ENCODE results near the gene PEX11G. TPM values are rescaled to one million over a fixed set of nuclear protein-coding genes. Genes with fewer than 3 reads are reported as not detected.
A peak's percentile ranks its signal among the peaks of the same experiment; 100 is the strongest.

The PEX11G gene
- total RNA-seq, result under 1 TPM in 1 of 2 donors, not detected in 1; 0.66 TPM

GRCh38 chr19:7488736-7489353 lies at the start of gene PEX11G:
Gene PEX11G (minus strand): TSS chr19:7489035. CDS start chr19:7489010, 25 bp downstream.
- ATAC-seq (replicated peaks), result peak; percentile 85
- Mint-ChIP-seq H3K27ac (peak within 1 kb of the TSS; percentile 89), H3K9me3 (no peaks in the 10 kb centered on the region), H3K36me3 (ENCODE audit: low read depth) (no peaks in the 10 kb centered on the region), H3K4me1 (peaks cover 12% of the 10 kb centered on the region), H3K4me3 (peak within 1 kb of the TSS; percentile 83), H3K27me3 (no peaks in the 10 kb centered on the region)

- Mint-ChIP-seq H3K4me1 (no peaks in the 10 kb centered on the region), H3K27me3 (no peaks in the 10 kb centered on the region)
Measured at GRCh38 chr19:7535998-7536695, 47.3 kb upstream of the PEX11G start.

GRCh38 chr19:7535047-7535997 lies 46.5 kb upstream of the PEX11G start, which contains the start of gene PNPLA6:
Gene PNPLA6 (plus strand): TSS chr19:7535717. CDS start chr19:7535789, 72 bp downstream.
- Mint-ChIP-seq H3K4me3 (peak within 1 kb of the TSS; percentile 98), H3K9me3 (no peaks in the 10 kb centered on the region), H3K27ac (peak within 1 kb of the TSS; percentile 95), H3K4me1 (no peaks in the 10 kb centered on the region), H3K27me3 (no peaks in the 10 kb centered on the region), H3K36me3 (ENCODE audit: low read depth) (peaks cover 42% of the 10 kb centered on the region)
- peak; percentile 86 for ATAC-seq (replicated peaks)

More at GRCh38 chr19:7535998-7536695, 47.3 kb upstream of the PEX11G start:
- ATAC-seq (replicated peaks), result no peak
- Mint-ChIP-seq H3K36me3 (ENCODE audit: low read depth) (peaks cover 46% of the 10 kb centered on the region), H3K27ac (peak overlapping the region; percentile 95), H3K9me3 (no peaks in the 10 kb centered on the region), H3K4me3 (peak overlapping the region; percentile 98)

DNA sequence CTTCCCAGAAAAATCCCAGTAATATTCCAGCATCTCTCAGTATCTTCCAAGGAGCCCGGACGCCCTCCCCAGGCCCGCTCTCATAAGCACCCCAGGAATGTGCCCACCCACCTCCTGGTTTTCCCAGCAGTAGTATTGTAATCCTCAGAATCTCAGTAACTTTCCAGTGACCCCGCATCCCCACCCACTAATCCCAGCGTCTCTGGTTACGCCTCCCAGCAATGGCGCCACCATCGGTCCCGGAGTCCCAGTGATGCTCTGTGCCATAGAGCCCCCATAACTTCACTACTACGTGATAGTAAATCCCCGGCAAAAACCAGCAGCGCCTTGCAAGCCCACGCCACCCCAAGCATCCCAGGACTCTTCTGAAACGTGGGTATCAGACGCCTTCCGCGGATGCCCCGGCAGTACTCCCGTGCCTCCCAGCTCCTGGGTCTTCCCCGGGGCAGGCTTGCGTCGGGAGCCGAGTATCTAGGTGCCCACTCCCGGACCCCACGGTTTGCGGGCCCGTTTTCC lies 45.8 kb upstream of the PEX11G start:
- H3K27ac Mint-ChIP-seq, result peak overlapping the region; percentile 95
- H3K4me1 Mint-ChIP-seq, result no peaks in the 10 kb centered on the region
- peak; percentile 22 for ATAC-seq (replicated peaks)

GRCh38 chr19:7533925-7534480 lies 45.2 kb upstream of the PEX11G start:
- Mint-ChIP-seq H3K4me3 (peak overlapping the region; percentile 98), H3K4me1 (no peaks in the 10 kb centered on the region), H3K27me3 (no peaks in the 10 kb centered on the region), H3K36me3 (ENCODE audit: low read depth) (peaks cover 30% of the 10 kb centered on the region), H3K27ac (peak overlapping the region; percentile 95), H3K9me3 (no peaks in the 10 kb centered on the region)
- peak; percentile 40 for ATAC-seq (replicated peaks)

More for the DNA sequence above, 45.8 kb upstream of the PEX11G start:
- Mint-ChIP-seq H3K4me3 (peak overlapping the region; percentile 98), H3K9me3 (no peaks in the 10 kb centered on the region), H3K27me3 (no peaks in the 10 kb centered on the region), H3K36me3 (ENCODE audit: low read depth) (peaks cover 35% of the 10 kb centered on the region)

GRCh38 chr19:7533281-7533885 lies 44.5 kb upstream of the PEX11G start:
- H3K36me3 Mint-ChIP-seq (ENCODE audit: low read depth), result peaks cover 23% of the 10 kb centered on the region
- H3K27me3 Mint-ChIP-seq, result no peaks in the 10 kb centered on the region

DNA sequence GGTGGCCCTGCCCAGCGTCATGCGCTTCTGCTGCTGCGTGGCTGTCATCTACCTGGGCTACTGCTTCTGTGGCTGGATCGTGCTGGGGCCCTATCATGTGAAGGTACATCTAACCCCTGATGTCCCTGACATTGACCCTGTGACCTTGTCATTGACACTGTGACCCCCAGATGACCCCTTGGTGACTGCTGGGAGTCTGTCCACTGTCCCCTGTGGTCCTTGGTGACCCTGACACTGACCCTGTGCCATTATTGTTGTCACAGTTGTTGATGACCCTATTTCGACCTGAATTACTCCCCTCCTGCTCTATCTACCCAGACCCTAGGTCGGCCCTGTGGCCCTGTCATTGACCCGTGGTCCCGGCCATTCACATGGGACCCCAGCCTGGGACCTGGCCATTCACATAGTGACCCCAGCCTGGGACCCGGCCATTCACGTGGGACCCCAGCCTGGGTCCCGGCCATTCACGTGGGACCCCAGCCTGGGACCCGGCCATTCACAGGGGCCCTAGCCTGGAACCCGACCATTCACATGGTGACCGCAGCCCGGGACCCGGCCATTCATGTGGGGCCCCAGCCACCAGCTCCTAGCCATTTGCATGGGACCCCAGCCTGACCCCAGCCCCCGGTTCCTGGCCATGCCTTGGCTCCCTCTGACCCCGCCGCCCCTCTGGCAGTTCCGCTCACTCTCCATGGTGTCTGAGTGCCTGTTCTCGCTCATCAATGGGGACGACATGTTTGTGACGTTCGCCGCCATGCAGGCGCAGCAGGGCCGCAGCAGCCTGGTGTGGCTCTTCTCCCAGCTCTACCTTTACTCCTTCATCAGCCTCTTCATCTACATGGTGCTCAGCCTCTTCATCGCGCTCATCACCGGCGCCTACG lies 41.0 kb upstream of the PEX11G start:
- Mint-ChIP-seq H3K4me3 (no peak overlapping the region), H3K27ac (no peak overlapping the region), H3K4me1 (no peaks in the 10 kb centered on the region), H3K9me3 (no peaks in the 10 kb centered on the region), H3K36me3 (ENCODE audit: low read depth) (peaks cover 6% of the 10 kb centered on the region), H3K27me3 (no peaks in the 10 kb centered on the region)
- no peak for ATAC-seq (replicated peaks)

More at GRCh38 chr19:7533281-7533885, 44.5 kb upstream of the PEX11G start:
- no peak for ATAC-seq (replicated peaks)
- no peaks in the 10 kb centered on the region for H3K4me1 Mint-ChIP-seq
- peak overlapping the region; percentile 98 for H3K4me3 Mint-ChIP-seq
- no peaks in the 10 kb centered on the region for H3K9me3 Mint-ChIP-seq
- peak overlapping the region; percentile 95 for H3K27ac Mint-ChIP-seq

GRCh38 chr19:7529246-7529600 lies 40.4 kb upstream of the PEX11G start:
- no peak for ATAC-seq (replicated peaks)
- Mint-ChIP-seq H3K27ac (no peak overlapping the region), H3K36me3 (ENCODE audit: low read depth) (peaks cover 6% of the 10 kb centered on the region), H3K27me3 (no peaks in the 10 kb centered on the region), H3K9me3 (no peaks in the 10 kb centered on the region), H3K4me1 (no peaks in the 10 kb centered on the region), H3K4me3 (no peak overlapping the region)

DNA sequence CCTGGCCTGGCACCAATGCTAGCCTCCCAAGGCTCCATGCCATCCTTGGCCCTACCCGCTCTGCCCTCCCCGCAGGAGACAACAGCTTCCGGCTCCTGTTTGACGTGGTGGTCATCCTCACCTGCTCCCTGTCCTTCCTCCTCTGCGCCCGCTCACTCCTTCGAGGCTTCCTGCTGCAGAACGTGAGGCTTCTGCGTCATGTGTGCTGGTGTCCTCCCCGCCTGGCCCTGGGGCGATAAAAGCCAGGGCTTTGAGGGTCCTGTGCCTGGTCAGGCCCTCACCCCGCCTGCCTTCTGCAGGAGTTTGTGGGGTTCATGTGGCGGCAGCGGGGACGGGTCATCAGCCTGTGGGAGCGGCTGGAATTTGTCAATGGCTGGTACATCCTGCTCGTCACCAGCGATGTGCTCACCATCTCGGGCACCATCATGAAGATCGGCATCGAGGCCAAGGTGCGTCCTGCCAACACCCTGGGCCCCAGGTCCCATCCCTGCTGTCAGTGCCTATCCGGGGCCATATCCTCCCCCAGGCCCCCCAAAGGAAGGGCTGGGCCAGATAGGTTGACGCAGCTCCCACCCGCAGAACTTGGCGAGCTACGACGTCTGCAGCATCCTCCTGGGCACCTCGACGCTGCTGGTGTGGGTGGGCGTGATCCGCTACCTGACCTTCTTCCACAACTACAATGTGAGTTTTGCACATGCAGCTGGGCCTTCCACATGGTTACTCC lies 39.8 kb upstream of the PEX11G start:
- H3K4me1 Mint-ChIP-seq, result no peaks in the 10 kb centered on the region
- no peak overlapping the region for H3K27ac Mint-ChIP-seq
- no peaks in the 10 kb centered on the region for H3K27me3 Mint-ChIP-seq
- H3K36me3 Mint-ChIP-seq (ENCODE audit: low read depth), result peaks cover 6% of the 10 kb centered on the region
- H3K4me3 Mint-ChIP-seq, result no peak overlapping the region
- ATAC-seq (replicated peaks), result no peak
- no peaks in the 10 kb centered on the region for H3K9me3 Mint-ChIP-seq

- H3K4me3 Mint-ChIP-seq, result no peak overlapping the region
- no peaks in the 10 kb centered on the region for H3K4me1 Mint-ChIP-seq
- H3K36me3 Mint-ChIP-seq (ENCODE audit: low read depth), result peaks cover 6% of the 10 kb centered on the region
- no peaks in the 10 kb centered on the region for H3K27me3 Mint-ChIP-seq
- no peak overlapping the region for H3K27ac Mint-ChIP-seq
- no peak for ATAC-seq (replicated peaks)
- H3K9me3 Mint-ChIP-seq, result no peaks in the 10 kb centered on the region
Measured at GRCh38 chr19:7528192-7528519, 39.3 kb upstream of the PEX11G start.

DNA sequence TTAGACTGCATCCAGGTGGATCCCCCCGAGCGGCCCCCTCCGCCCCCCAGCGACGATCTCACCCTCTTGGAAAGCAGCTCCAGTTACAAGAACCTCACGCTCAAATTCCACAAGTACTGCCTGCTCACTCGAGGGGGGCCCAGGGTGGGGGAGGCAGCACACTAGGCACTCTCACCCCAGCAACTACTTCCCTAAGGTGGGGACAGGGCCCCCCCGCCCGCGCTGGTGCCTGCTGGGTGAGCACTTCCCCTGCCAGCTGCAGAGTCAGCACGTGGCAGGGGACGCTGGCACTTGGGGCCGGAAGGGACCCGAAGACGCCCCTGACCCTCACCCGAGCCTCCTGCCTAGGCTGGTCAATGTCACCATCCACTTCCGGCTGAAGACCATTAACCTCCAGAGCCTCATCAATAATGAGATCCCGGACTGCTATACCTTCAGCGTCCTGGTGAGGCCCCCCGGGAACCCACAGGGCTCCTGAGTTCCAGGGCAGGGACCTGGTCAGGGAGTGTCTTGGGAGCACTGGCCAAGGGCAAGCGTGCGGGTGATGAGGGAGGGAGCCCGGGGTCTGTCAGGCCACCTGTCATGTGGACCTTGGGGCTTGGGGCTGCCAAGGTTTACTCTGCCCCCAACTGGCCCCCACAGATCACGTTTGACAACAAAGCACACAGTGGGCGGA lies 38.8 kb upstream of the PEX11G start:
- H3K27ac Mint-ChIP-seq, result no peak overlapping the region
- H3K36me3 Mint-ChIP-seq (ENCODE audit: low read depth), result peaks cover 6% of the 10 kb centered on the region
- no peak overlapping the region for H3K4me3 Mint-ChIP-seq
- no peaks in the 10 kb centered on the region for H3K4me1 Mint-ChIP-seq
- no peaks in the 10 kb centered on the region for H3K9me3 Mint-ChIP-seq
- no peaks in the 10 kb centered on the region for H3K27me3 Mint-ChIP-seq
- ATAC-seq (replicated peaks), result no peak
